SK-N-SH treated with all-trans-retinoic acid at 6 μM for 48 hours (cell line): ENCODE results near the gene SREK1.

Source experiments
- ZFP3 ChIP-seq: fragments of 250-450 bp; sonication (Bioruptor Pico); IDR thresholded peaks from 2 replicates; pipeline ENCODE4 v1.5.0; 2020; ENCODE audit warnings: mild to moderate bottlenecking, moderate library complexity
- ZNF565 ChIP-seq: fragments of 450-650 bp; formaldehyde crosslinking; conservative IDR thresholded peaks from 2 replicates; pipeline ENCODE4 v1.5.0; 2020; ENCODE audit warnings: low read depth, mild to moderate bottlenecking, moderate library complexity
- ZNF8 ChIP-seq: fragments of 450-650 bp; formaldehyde crosslinking; IDR thresholded peaks from 2 replicates; pipeline ENCODE4 v1.5.0; 2020; ENCODE audit warnings: mild to moderate bottlenecking, moderate library complexity

GRCh38 chr5:66198837-66199236 lies 54.7 kb downstream of the SREK1 start:
- no peak for TF ChIP-seq ZNF8
- TF ChIP-seq ZFP3 (CRISPR knock-in tag) = no peak
- no peak for TF ChIP-seq ZNF565 (CRISPR knock-in tag)
